GM21390 (cell line): ENCODE results near the gene SERPINA1.

ENCODE experiments used
- ATAC-seq: cut with Tn5 transposase; IDR thresholded peaks from one replicate; pipeline ENCODE4 v1.9.1; 2021; ENCODE audit not compliant: unreplicated experiment

The SERPINA1 gene

DNA sequence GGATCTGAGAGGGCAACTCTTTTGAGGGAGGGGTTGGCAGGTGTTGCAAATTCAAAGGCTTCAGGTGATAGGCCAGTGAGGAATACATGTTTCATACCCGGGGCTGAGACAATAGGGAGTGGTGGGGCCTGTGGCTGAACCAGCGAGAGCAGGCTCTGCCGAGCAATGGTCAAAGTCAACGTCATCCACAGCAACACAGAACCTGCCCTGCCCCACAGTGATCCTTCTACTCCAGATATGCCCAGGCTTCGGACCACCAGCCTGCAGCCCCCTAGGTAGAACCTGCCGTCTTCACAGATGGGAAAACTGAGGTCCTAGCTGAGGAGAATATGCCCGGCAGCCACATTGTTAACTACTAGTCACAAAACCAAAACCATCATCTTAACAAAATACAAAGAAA lies 4.1 kb downstream of the SERPINA1 start:
- no peak for ATAC-seq

- ATAC-seq, result no peak
These were observed 4.6 kb downstream of the SERPINA1 start for GRCh38 chr14:94383777-94384176.

DNA sequence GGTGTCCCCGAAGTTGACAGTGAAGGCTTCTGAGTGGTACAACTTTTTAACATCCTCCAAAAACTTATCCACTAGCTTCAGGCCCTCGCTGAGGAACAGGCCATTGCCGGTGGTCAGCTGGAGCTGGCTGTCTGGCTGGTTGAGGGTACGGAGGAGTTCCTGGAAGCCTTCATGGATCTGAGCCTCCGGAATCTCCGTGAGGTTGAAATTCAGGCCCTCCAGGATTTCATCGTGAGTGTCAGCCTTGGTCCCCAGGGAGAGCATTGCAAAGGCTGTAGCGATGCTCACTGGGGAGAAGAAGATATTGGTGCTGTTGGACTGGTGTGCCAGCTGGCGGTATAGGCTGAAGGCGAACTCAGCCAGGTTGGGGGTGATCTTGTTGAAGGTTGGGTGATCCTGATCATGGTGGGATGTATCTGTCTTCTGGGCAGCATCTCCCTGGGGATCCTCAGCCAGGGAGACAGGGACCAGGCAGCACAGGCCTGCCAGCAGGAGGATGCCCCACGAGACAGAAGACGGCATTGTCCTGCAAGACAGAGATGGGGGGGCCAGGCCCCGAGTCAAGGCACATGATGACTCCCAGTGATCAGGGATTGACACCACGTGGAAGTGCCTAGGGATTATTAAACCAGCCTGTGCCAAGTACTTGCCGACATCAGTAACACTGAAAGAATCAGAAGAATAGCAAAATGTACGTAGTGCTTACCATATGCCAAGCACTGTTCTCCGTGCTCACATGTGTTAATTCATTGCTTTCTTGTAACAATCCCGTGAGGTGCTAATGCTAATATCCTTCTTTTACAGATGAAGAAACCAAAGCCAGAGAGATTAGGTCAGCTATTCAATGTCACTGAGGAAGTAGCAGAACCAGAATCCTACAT lies 5.4 kb downstream of the SERPINA1 start:
- ATAC-seq, result no peak

- ATAC-seq, result no peak
These were observed 6.2 kb downstream of the SERPINA1 start for GRCh38 chr14:94382099-94382715.

DNA sequence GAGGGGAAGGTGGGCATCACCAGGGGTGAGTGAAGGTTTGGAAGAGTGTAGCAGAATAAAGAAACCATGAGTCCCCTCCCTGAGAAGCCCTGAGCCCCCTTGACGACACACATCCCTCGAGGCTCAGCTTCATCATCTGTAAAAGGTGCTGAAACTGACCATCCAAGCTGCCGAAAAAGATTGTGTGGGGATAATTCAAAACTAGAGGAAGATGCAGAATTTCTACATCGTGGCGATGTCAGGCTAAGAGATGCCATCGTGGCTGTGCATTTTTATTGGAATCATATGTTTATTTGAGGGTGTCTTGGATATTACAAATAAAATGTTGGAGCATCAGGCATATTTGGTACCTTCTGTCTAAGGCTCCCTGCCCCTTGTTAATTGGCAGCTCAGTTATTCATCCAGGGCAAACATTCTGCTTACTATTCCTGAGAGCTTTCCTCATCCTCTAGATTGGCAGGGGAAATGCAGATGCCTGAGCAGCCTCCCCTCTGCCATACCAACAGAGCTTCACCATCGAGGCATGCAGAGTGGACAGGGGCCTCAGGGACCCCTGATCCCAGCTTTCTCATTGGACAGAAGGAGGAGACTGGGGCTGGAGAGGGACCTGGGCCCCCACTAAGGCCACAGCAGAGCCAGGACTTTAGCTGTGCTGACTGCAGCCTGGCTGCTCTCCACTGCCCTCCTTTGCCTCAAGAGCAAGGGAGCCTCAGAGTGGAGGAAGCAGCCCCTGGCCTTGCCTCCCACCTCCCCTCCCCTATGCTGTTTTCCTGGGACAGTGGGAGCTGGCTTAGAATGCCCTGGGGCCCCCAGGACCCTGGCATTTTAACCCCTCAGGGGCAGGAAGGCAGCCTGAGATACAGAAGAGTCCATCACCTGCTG lies 7.0 kb downstream of the SERPINA1 start:
- no peak for ATAC-seq

DNA sequence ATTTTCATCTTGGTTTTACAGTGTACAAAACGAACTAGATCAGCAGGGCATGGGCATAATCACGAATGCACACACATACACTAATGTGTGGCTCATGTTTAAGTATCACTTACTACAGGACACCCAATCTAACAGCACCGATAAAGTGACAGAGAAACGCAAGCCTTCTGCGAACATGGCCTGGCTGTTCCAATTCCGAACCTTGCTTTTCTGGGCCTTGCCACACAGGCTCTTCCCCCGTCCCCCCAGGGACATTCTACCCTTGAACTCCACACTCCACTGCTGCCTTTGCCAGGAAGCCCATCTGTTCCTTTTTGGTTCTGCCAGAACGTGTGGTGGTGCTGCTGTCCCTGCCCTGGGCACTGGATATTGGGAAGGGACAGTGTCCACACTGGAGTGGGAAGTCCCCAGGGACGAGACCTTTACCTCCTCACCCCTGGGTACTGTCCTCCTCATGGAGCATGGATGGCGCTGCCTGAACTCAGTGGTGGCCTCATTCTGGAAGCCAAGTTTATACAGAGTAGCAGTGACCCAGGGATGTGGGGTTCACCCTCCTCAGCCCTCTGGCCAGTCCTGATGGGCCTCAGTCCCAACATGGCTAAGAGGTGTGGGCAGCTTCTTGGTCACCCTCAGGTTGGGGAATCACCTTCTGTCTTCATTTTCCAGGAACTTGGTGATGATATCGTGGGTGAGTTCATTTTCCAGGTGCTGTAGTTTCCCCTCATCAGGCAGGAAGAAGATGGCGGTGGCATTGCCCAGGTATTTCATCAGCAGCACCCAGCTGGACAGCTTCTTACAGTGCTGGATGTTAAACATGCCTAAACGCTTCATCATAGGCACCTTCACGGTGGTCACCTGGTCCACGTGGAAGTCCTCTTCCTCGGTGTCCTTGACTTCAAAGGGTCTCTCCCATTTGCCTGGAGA lies 7.9 kb downstream of the SERPINA1 start:
- no peak for ATAC-seq

DNA sequence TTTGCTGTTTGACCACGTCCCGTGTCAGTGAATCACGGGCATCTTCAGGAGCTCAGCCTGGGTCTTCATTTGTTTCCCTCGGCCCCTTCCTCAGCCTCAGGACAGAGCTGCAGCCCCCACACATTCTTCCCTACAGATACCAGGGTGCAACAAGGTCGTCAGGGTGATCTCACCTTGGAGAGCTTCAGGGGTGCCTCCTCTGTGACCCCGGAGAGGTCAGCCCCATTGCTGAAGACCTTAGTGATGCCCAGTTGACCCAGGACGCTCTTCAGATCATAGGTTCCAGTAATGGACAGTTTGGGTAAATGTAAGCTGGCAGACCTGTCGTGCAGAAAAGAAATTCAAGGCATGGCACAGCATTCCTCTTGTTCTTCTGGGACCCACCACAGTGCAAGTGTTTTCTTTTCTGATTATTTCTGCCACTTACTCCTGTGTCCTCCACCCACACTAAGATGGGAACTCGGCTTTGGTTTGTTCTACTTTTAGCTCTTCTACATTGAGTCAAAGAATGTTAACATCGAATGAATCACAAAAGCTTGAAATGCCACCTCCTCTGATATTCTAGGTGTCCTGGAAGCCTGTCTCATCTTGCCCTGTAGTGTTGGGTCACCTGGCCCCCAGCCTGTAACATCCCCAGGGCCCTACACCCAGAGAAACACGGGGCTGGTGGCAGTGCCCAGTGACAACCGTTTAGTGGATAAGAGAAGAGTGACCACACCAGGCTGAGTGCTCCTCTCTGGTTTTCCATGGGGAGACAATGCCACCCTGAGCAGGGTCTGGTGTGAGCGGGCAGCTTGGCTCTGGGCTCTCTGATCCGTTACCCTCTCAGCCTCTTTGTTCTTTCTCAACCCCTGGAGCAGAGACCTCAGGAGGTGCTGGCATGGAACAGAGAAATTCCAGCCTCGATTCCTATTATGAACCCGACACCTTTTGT lies 8.8 kb downstream of the SERPINA1 start:
- no peak for ATAC-seq

GRCh38 chr14:94378527-94379290 lies 9.7 kb downstream of the SERPINA1 start:
- no peak for ATAC-seq

DNA sequence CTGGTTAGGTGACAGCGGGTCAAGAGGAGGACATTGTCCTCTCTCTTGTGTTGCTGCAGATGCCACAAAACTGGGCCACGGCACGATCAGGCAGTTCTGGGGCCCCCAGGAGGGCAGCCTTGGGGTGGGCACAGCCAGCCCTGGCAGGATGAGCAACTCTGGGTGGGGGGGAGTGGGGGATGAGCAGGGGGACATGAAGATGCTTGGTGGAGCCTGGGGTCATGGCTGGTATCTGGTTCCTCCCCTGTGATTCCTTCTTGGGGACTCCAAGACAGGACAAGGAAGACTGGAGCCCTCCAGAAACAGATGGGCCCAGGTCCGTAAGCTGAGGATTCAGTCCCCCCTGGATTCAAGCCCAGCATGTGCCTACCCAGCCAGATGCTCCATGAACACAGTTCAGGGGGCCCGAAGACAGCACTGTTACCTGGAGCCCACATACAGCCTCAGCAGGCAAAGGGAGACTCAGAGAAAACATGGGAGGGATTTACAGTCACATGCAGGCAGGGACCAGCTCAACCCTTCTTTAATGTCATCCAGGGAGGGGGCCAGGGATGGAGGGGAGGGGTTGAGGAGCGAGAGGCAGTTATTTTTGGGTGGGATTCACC lies 10.4 kb downstream of the SERPINA1 start:
- ATAC-seq, result no peak

GRCh38 chr14:94376976-94377865 lies 11.2 kb downstream of the SERPINA1 start:
- ATAC-seq, result no peak

DNA sequence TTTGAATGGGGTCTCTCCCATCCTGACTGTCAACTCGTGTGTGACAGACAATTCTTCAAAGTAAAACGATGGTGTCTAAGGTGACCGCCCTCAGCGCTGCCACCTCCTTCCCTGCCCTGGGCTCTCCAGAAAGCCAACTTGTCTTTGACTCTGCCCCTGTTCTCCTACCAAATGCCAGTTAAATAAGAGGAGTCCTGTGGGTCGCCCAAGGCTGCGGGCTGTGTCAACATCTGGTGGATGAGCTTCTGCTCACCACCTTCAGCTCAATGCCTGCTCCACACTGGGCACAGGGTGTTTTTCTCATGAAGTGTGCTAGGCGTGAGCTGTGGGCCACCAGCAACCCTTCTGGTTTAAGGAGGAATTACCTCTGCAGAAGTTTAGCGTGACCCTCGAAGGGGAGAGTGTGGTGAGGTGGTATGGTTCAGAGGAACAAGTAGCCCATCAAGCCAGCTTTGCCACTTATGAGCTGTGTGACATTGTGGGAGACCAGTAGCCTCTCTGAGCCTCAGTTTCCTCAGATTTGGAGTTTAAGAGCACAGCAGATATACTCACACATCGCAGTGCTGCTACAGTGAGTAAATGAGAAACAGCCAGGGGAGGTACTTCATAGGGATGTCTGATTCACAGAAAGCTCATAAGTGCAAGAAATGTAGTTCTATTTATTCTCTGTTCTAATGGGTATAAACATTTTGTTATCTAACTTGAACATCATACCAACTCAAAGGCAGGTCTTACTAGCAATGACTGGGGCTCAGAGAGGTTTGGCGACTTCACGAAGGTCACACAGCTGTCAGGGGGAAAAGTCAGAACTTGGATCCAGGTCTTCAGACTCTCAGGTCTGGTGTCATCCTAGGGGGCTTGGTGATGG lies 12.1 kb downstream of the SERPINA1 start:
- no peak for ATAC-seq

GRCh38 chr14:94375552-94376107 lies 12.8 kb downstream of the SERPINA1 start:
- no peak for ATAC-seq

- no peak for ATAC-seq
These were observed 13.6 kb downstream of the SERPINA1 start for GRCh38 chr14:94374749-94375260.

DNA sequence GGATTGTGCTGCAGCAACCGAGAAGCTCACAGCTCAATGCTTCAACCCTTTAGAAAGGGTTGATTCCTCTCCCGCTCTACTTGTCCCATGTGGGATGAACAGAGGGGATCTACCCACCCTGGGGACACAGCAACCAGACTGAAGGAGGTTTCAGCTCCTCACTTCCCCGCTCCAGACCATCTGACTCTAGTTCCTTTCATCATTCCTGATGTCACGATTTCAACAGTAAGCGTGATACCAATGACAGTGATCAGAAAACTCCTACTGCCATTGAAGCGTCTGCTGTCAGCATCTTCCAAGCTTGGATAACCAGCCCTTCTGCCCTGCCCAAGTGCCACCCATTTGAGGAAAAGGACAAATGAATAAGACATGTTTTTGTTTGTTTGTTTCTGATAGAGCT lies 14.3 kb downstream of the SERPINA1 start:
- no peak for ATAC-seq

DNA sequence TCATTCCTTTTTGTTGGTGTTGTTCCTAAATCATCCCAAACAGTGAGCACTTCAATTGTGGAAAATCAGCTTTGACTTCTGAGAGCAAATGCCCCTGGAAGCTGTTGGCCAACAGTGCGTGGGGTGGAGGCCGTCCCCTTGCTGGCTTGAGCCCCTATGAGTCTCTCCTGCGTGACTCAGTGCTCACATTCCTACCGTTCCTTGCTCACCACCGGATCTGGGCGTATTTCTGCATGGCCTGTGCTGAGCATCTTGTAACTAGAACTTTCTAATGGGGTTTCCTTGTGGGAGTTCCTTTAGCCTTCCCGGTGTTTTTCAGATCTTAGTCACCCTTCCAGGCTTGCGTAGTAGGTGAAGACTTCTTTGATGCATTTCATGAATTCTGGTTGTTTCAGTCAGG lies 14.7 kb downstream of the SERPINA1 start:
- no peak for ATAC-seq
